ENCODE measurements around the gene STKLD1.

- TF ChIP-seq CTCF (IDR thresholded peaks at IDR 0.05) (no peak), POLR2A (IDR thresholded peaks at IDR 0.05) (no peak)
Observed at GRCh38 chr9:133424187-133424586, 48.0 kb downstream of the STKLD1 start.

Measured in tibial nerve (tissue), 3 donors.